Caco-2 (cell line): Measurements from ENCODE around the gene ERFE. TPM values are rescaled to one million over a fixed set of nuclear protein-coding genes. Genes with fewer than 3 reads are reported as not detected.

Source experiments
- BruUV-seq: library from RNA; stranded (reverse); fragments of 400-500 nt; replicated peaks from 2 replicates; lab custom pipeline; 2021; lab: Mats Ljungman, UMichigan
- CTCF ChIA-PET: fragments of 300-600 bp; sonication (Branson Sonifier 250); formaldehyde crosslinking; loops from one replicate; lab custom pipeline; 2022; ENCODE audit warnings: antibody characterized with exemption; lab: Charles Lee
- POLR2A ChIA-PET: fragments of 300-600 bp; sonication (Branson Sonifier 250); formaldehyde crosslinking; loops from one replicate; lab custom pipeline; 2022; ENCODE audit warnings: antibody characterized with exemption; lab: Charles Lee
- DNase-seq, 2 experiments: peaks; one replicate each; pipeline versions ENCODE4 v3.0.0 to v3.0.0-alpha.2; 2020 to 2022
- H3K27me3 ChIP-seq: replicated peaks from 2 replicates; pipeline ENCODE4 v1.6.0; 2011; ENCODE audit warnings: low read length; ENCODE audit not compliant: control insufficient read depth, insufficient read depth
- H3K36me3 ChIP-seq: 2 replicates; pipeline ENCODE4 v1.5.1; 2011; ENCODE audit warnings: low read length; ENCODE audit not compliant: control insufficient read depth, insufficient read depth
- H3K4me1 ChIP-seq: fragments of 250-450 bp; sonication (Bioruptor Pico); 2 replicates; pipeline ENCODE4 v1.5.1; 2020; ENCODE audit warnings: mild to moderate bottlenecking
- H3K4me3 ChIP-seq: 2 replicates; pipeline ENCODE4 v1.5.1; 2011; ENCODE audit warnings: low read depth, mild to moderate bottlenecking, control low read depth, low read length
- H3K9me3 ChIP-seq: fragments of 250-450 bp; sonication (Bioruptor Pico); 2 replicates; pipeline ENCODE4 v1.5.1; 2020; ENCODE audit warnings: mild to moderate bottlenecking, moderate library complexity
- H3K27ac Mint-ChIP-seq: one replicate; pipeline ENCODE4 v1.8.0; 2022; ENCODE audit warnings: mixed read lengths; ENCODE audit not compliant: unreplicated experiment
- H3K27me3 Mint-ChIP-seq: one replicate; pipeline ENCODE4 v1.8.0; 2022; ENCODE audit warnings: mixed read lengths; ENCODE audit not compliant: insufficient read depth, unreplicated experiment
- H3K36me3 Mint-ChIP-seq: one replicate; pipeline ENCODE4 v1.8.0; 2022; ENCODE audit warnings: mild to moderate bottlenecking, mixed read lengths; ENCODE audit not compliant: insufficient read depth, unreplicated experiment
- H3K4me1 Mint-ChIP-seq: one replicate; pipeline ENCODE4 v1.8.0; 2022; ENCODE audit warnings: low read depth, mixed read lengths; ENCODE audit not compliant: unreplicated experiment
- H3K4me3 Mint-ChIP-seq: one replicate; pipeline ENCODE4 v1.8.0; 2022; ENCODE audit warnings: mild to moderate bottlenecking, moderate library complexity, mixed read lengths; ENCODE audit not compliant: unreplicated experiment
- H3K9me3 Mint-ChIP-seq: one replicate; pipeline ENCODE4 v1.8.0; 2022; ENCODE audit warnings: mixed read lengths; ENCODE audit not compliant: unreplicated experiment
- CTCF ChIP-seq, 2 experiments: fragments of 200-600 bp in 1 of 2; IDR thresholded peaks; 1 replicate in 1 of 2; 2 replicates in 1 of 2; pipeline versions ENCODE4 v1.5.1 to v1.8.0; 2011 to 2022; ENCODE audit warnings: antibody characterized with exemption in 1 of 2, control low read depth in 1 of 2, inconsistent platforms in 1 of 2, low read depth in 1 of 2, low read length in 1 of 2, mild to moderate bottlenecking in 1 of 2, moderate library complexity in 1 of 2; ENCODE audit not compliant: insufficient read depth in 1 of 2, severe bottlenecking in 1 of 2, unreplicated experiment in 1 of 2
- intact Hi-C: fragments of 100-400 bp; cut with micrococcal nuclease; formaldehyde crosslinking; loops from one replicate; pipeline ENCODE4 v1.10.0; 2022; ENCODE audit not compliant: unreplicated experiment
- total RNA-seq: library from RNA; stranded (reverse); gene quantifications from 2 replicates; pipeline ENCODE4 v1.2.3, GENCODE V29; 2022

Gene ERFE
- total RNA-seq, 1 experiment from 2014 or later: 1.4 TPM

DNA sequence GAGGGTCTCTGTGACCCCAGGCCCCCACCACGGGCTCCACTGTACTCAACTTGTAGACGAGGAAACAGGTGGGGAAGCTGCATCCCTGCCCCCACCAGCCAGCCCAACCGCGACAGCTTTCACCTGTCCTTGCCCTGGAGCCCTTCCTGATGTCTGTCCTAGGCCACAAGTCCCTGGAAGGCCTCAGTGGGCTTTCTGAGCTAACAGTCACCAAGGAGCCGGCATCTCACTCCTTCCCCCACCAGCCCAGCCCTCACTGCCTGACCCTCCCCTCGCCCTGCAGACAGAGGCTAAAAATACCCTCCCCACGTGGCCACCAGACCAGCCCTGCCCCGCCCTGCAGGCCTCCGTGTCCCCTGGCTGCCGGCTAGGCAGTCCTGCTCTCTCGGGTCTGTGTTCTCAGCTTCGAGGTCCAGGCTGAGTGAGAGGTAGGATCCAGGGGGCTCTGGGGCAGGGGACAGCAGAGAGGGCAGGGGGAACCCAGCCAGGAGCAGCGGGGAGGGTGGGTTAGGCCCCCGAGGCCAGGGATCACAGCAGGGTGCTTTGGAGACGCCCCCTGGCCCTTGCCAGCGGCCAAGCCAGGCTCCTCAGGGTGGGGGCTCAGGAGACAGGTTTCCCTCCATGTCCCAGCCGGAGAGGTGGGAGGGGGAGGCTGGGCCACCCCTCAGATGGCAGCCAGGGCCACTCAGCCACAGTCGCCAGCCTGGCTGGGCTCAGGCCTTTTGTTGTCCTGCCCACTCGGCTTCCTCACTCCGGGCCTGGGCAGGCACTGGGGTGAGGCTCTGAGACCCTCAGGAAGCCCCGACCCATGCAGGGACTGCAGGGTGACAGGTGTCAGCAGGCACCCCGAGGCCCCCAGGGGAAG is 20.2 kb upstream of the ERFE start, which contains the start of gene KLHL30:
TSS of gene KLHL30 (plus strand) at position 338 of the 865 bp plus-strand sequence. CDS start 2,087 bp downstream, outside the sequence.
- intact Hi-C loops: no loop called here
- H3K27me3 ChIP-seq: no peaks in the 10 kb centered on the region
- POLR2A ChIA-PET: no interaction called here
- no peak for DNase-seq
- Mint-ChIP-seq H3K4me1 (no peaks in the 10 kb centered on the region), H3K4me3 (no peak within 1 kb of the TSS), H3K36me3 (no peaks in the 10 kb centered on the region), H3K27ac (no peak within 1 kb of the TSS), H3K27me3 (no peaks in the 10 kb centered on the region), H3K9me3 (no peaks in the 10 kb centered on the region)
- CTCF ChIA-PET: interaction anchor here (0.6 kb wide), 1 partner anchor 78 kb away, joined by 3 read pairs; no protein-coding TSS in a partner anchor
- H3K4me1 ChIP-seq: no peaks in the 10 kb centered on the region
- TF ChIP-seq CTCF (IDR thresholded peaks at IDR 0.05; ENCODE audit: insufficient read depth in 1 of 2, low read depth in 1 of 2, low read length in 1 of 2, severe bottlenecking in 1 of 2, unreplicated experiment in 1 of 2): no peak
- no peaks in the 10 kb centered on the region for H3K36me3 ChIP-seq
- H3K4me3 ChIP-seq: no peak within 1 kb of the TSS
- no TSS peak for BruUV-seq
- no peaks in the 10 kb centered on the region for H3K9me3 ChIP-seq

DNA sequence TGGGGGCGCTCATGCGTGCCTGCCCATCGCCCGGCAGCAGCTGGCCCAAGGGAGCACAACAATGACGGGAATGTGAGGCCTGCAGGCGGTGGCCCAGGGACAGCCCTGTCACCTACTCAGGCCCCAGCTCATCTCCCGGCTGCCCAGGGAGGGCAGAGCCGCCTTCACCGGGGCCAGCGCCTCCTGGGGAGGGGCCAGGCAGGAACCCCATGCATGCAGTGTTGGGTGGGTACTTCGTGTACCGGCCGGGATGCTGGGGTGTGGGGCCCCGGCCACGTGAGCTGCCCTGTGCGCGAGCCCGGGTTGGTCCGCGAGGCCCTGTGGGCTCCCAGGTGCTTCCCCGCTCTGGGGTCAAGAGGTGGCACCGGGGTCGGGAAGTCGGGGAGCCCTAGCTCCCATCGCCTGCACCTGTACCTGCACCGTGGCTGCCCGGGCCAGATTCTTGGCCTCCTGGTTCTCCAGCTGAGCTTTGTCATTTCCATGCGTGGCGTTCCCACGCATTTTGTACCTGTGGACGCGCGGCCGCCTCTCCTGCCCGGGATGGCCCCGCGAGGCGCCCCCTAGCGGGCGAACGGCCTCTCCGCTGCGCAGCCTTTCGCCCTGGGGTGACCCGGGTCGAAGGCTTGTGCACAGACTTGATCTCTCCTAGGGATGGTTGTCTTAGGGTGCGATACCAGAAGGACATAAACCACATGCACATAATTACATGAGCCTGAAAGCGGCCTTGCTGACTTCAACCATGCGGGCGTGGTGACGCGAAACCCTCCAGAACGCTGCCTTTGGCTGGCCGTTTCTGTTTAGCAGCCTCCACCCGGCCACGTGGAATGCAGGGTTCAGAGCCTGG is 19.4 kb upstream of the ERFE start:
- Mint-ChIP-seq H3K9me3 (no peaks in the 10 kb centered on the region), H3K36me3 (no peaks in the 10 kb centered on the region), H3K4me1 (no peaks in the 10 kb centered on the region), H3K4me3 (no peak overlapping the region), H3K27ac (no peak overlapping the region), H3K27me3 (no peaks in the 10 kb centered on the region)
- intact Hi-C loops: no loop called here
- no peak for DNase-seq
- Histone ChIP-seq H3K4me1 (no peaks in the 10 kb centered on the region), H3K36me3 (no peaks in the 10 kb centered on the region), H3K4me3 (no peak overlapping the region), H3K9me3 (no peaks in the 10 kb centered on the region), H3K27me3 (no peaks in the 10 kb centered on the region)
- POLR2A ChIA-PET: no interaction called here
- CTCF ChIA-PET: interaction anchor here (0.6 kb wide), 1 partner anchor 79 kb away, joined by 3 read pairs; no protein-coding TSS in a partner anchor
- no TSS peak for BruUV-seq
- peak in 1 of 2 experiments; percentile 22 for TF ChIP-seq CTCF (IDR thresholded peaks at IDR 0.05; ENCODE audit: insufficient read depth in 1 of 2, low read depth in 1 of 2, low read length in 1 of 2, severe bottlenecking in 1 of 2, unreplicated experiment in 1 of 2)

DNA sequence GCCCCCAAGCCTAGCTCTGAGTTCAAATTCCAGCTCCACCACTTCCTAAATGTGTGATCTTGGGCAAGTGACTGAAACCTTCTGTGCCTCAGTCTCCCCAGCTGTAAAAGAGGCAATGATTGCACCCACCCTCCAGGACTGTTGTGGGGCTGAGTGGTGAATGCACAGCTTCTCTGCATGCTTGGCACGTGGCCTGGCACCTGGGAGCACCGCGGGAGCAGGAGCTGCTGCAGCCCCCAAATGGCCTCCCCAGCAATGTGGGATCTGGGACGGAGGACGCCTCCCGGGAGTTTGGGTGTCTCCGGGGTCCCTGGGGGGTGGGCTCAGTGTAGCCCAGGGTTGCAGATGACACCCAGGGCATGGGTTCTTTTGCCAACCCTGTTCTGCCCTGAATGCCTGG is 18.7 kb upstream of the ERFE start:
- no peaks in the 10 kb centered on the region for H3K4me1 Mint-ChIP-seq
- no TSS peak for BruUV-seq
- intact Hi-C loops: no loop called here
- H3K9me3 Mint-ChIP-seq: no peaks in the 10 kb centered on the region
- Histone ChIP-seq H3K4me1 (no peaks in the 10 kb centered on the region), H3K4me3 (no peak overlapping the region), H3K9me3 (no peaks in the 10 kb centered on the region), H3K27me3 (no peaks in the 10 kb centered on the region), H3K36me3 (no peaks in the 10 kb centered on the region)
- H3K27me3 Mint-ChIP-seq: no peaks in the 10 kb centered on the region
- ChIA-PET CTCF (no interaction called here), POLR2A (no interaction called here)
- TF ChIP-seq CTCF (IDR thresholded peaks at IDR 0.05; ENCODE audit: insufficient read depth in 1 of 2, low read depth in 1 of 2, low read length in 1 of 2, severe bottlenecking in 1 of 2, unreplicated experiment in 1 of 2): no peak
- no peak overlapping the region for H3K27ac Mint-ChIP-seq
- H3K4me3 Mint-ChIP-seq: no peak overlapping the region
- DNase-seq: no peak
- H3K36me3 Mint-ChIP-seq: no peaks in the 10 kb centered on the region
